ENCODE measurements around the gene CHCHD3. TPM values are rescaled to one million over a fixed set of nuclear protein-coding genes. Genes with fewer than 3 reads are reported as not detected.

The CHCHD3 gene
- total and polyA plus RNA-seq, 2 of the 4 experiments (the other 2 are of a cell fraction) = 56.9 to 141 TPM

DNA sequence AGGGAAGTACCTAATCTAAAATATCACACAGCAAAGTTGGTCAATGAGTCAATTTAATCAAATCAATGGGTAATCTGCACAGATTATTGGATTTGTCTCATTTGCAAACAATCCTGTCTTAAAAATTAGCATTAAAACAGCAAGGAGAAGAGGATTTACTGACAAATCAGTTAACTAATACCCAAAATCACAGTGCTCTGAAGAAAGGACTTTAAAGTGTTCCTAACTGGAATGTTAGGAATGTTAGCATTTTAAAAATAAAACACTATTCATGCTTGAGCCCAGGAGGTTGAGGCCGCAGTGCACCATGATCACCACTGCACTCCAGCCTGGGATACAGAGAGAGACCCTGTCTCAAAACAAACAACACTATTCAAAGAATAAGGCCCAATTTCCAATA lies 83.1 kb downstream of the CHCHD3 start:
- in situ Hi-C loops (cut with MboI; ENCODE audit: low sequenced_read_pairs) = no loop called here
- H3K27ac ChIP-seq (ENCODE audit: insufficient read depth, low read length) = no peak overlapping the region
- H3K79me1 ChIP-seq (ENCODE audit: low read depth in 1 of 2, low read length in 2 of 2) = peaks cover 16 to 41% of the 10 kb centered on the region in 2 experiments
- H3K23ac ChIP-seq (ENCODE audit: low read depth, low read length) = no peak overlapping the region
- intact Hi-C loops (cut with micrococcal nuclease) = no loop called here
- H2AK9ac ChIP-seq (replicated peaks; ENCODE audit: low read depth, low read length, poor library complexity) = no peak overlapping the region
- H3K14ac ChIP-seq (replicated peaks; ENCODE audit: low read depth, low read length) = no peak overlapping the region
- H2AFZ ChIP-seq (replicated peaks; ENCODE audit: low read length, poor library complexity) = no peak overlapping the region
- no peak overlapping the region for H3K56ac ChIP-seq (ENCODE audit: extremely low read depth, insufficient read depth, low read length)
- H3K4me2 ChIP-seq (ENCODE audit: low read depth, low read length) = no peak overlapping the region
- H3K4me3 ChIP-seq (ENCODE audit: insufficient read depth, low read depth, low read length) = no peak overlapping the region
- no peak overlapping the region for H2BK120ac ChIP-seq (ENCODE audit: low read depth, low read length)
- no peak overlapping the region for H2BK15ac ChIP-seq (ENCODE audit: low read depth, low read length)
- H4K5ac ChIP-seq (ENCODE audit: low read depth, low read length) = no peak overlapping the region
- no peak overlapping the region for H2BK20ac ChIP-seq (ENCODE audit: low read depth, low read length)
- no TSS peak for BruUV-seq (replicated peaks)
- no peaks in the 10 kb centered on the region for H3K36me3 ChIP-seq (ENCODE audit: control insufficient read depth, insufficient read depth, low read length)
- H3K9ac ChIP-seq (ENCODE audit: low read depth, low read length) = no peak overlapping the region
- ATAC-seq (ENCODE audit: low read depth) (peak; percentile 71; the same call in 1 of the 2 replicates), DNase-seq (no peak)
- no peak overlapping the region for H3K18ac ChIP-seq (ENCODE audit: low read depth, low read length)
- no peak overlapping the region for H2AK5ac ChIP-seq (ENCODE audit: low read depth, low read length)
- H3K27me3 ChIP-seq (ENCODE audit: control insufficient read depth, insufficient read depth, low read length) = no peaks in the 10 kb centered on the region
- H4K91ac ChIP-seq (ENCODE audit: insufficient read depth, low read depth, low read length) = no peak overlapping the region
- no peak overlapping the region for H4K8ac ChIP-seq (ENCODE audit: low read depth in 2 of 2, low read length in 2 of 2)
- H3K4ac ChIP-seq (ENCODE audit: low read depth, low read length) = no peak overlapping the region
- H3K9me1 ChIP-seq (ENCODE audit: insufficient read depth, low read length) = no peaks in the 10 kb centered on the region
- ChIA-PET POLR2A (ENCODE audit: unreplicated experiment) (no interaction called here), CTCF (no interaction called here)
- no CpG with 5 or more reads among the region's 1 CpG for WGBS, 2 experiments (ENCODE audit: extremely low coverage in 2 of 2, insufficient read length in 1 of 2)
- H3K9me3 ChIP-seq (ENCODE audit: control insufficient read depth, insufficient read depth, low read length) = no peaks in the 10 kb centered on the region
- no peak overlapping the region for H2BK5ac ChIP-seq (ENCODE audit: low read depth, low read length, poor library complexity, severe bottlenecking)
- H4K20me1 ChIP-seq (ENCODE audit: insufficient read depth, low read length) = peaks cover 4% of the 10 kb centered on the region
- dilution Hi-C loops (cut with HindIII; ENCODE audit: low sequenced_read_pairs, unreplicated experiment) = no loop called here
- TF ChIP-seq MXI1 (IDR thresholded peaks at IDR 0.05; ENCODE audit: borderline replicate concordance, low read depth, low read length) (no peak), POLR2A (IDR thresholded peaks at IDR 0.05; ENCODE audit: low read depth, low read length) (no peak), SMC3 (IDR thresholded peaks at IDR 0.05; ENCODE audit: low read depth, low read length) (no peak), CHD1 (IDR thresholded peaks at IDR 0.05; ENCODE audit: low read depth, low read length) (no peak), RCOR1 (IDR thresholded peaks at IDR 0.05; ENCODE audit: insufficient replicate concordance, low read length) (no peak), MAFK (IDR thresholded peaks at IDR 0.05; ENCODE audit: low read depth, low read length) (no peak), MAZ (IDR thresholded peaks at IDR 0.05; ENCODE audit: borderline replicate concordance, low read depth, low read length) (no peak), RFX5 (IDR thresholded peaks at IDR 0.05; ENCODE audit: low read depth, low read length) (no peak), RAD21 (IDR thresholded peaks at IDR 0.05; ENCODE audit: low read length) (no peak), NFE2L2 (IDR thresholded peaks at IDR 0.05; ENCODE audit: low read depth, low read length) (no peak)
- TF ChIP-seq, protein P1, sequence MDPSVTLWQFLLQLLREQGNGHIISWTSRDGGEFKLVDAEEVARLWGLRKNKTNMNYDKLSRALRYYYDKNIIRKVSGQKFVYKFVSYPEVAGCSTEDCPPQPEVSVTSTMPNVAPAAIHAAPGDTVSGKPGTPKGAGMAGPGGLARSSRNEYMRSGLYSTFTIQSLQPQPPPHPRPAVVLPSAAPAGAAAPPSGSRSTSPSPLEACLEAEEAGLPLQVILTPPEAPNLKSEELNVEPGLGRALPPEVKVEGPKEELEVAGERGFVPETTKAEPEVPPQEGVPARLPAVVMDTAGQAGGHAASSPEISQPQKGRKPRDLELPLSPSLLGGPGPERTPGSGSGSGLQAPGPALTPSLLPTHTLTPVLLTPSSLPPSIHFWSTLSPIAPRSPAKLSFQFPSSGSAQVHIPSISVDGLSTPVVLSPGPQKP (IDR thresholded peaks at IDR 0.05; ENCODE audit: borderline replicate concordance, low read depth, low read length) = no peak
- TF ChIP-seq, protein P2, sequence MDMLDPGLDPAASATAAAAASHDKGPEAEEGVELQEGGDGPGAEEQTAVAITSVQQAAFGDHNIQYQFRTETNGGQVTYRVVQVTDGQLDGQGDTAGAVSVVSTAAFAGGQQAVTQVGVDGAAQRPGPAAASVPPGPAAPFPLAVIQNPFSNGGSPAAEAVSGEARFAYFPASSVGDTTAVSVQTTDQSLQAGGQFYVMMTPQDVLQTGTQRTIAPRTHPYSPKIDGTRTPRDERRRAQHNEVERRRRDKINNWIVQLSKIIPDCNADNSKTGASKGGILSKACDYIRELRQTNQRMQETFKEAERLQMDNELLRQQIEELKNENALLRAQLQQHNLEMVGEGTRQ (IDR thresholded peaks at IDR 0.05; ENCODE audit: low read depth, low read length) = no peak
- H3K4me1 ChIP-seq (ENCODE audit: control insufficient read depth, insufficient read depth, low read length) = 0 out of 2 replicates have a peak, but pooled peaks cover 2% of the 10 kb centered on the region
